GM19043 (cell line): ENCODE measurements around the gene ARMC9.

Experiments
- ATAC-seq: cut with Tn5 transposase; IDR thresholded peaks from one replicate; pipeline ENCODE4 v1.9.1; 2021; ENCODE audit warnings: low read depth; ENCODE audit not compliant: unreplicated experiment

Gene ARMC9

DNA sequence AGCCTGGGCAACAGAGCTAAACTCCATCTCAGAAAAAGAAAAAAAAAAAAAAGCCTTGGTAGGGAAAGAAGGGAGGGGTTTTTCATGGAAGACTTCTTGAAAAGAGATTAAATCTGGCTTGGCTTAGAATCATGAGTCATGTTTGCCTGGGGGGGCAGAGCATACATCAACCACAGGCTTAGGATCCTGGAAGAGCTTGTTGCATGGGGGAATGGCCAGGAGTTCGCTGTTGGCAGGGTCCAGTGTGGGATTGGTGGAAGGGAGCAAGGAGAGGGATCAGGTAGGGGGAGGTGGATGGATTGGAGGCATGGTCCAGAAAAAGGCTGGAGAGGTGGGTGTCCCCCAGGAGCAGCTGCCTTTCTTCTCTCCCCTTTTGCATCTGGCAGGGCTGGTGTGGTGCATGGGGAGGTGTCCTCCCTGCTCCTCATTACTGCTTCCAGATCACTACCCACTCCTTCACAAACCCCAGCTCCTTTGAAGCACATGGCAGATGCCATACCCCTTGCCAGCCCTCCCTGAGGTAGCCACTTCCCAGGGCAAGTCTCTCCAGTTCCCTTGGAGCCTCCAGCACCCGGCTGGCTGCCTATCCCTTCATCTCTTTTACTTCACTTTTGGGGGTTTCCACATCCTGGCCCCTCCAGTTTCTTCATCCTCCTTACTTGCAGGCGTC is 2.5 kb downstream of the ARMC9 start:
- no peak for ATAC-seq

DNA sequence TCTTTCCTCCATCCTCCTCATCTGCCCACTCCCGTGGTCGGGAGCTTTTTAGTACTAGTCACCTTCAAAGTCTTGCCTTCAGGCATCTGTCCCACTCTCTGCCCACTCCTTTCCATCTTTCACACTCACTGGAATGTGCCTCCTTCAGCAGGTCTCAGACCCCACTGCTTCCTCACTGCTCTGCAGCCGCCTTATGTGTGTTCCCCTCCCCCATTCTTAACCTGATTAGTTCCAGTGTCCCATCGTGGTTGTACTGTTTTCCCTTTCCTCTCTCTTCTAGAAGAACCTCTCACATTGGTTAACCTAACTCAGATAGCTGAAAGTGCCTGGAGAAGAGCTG is 3.0 kb downstream of the ARMC9 start:
- no peak for ATAC-seq

DNA sequence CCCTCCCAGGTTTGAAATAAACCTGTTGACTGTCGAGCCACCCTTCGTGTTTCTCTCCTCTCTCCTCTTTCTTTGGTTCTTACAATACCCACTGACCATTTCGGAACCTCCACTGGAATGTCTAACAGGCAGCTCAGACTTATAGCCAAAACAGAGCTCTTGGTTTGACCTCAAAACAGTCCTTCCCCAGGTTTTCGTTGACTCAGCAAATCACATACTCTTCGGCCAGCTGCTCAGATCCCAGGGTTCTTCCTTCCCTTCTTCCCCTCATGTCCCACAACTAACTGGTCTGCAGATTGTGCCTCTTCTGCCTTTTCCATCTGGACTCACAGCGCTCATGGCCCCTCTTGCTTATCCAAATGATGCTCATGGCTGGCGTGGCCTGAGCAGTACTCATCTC is 4.7 kb downstream of the ARMC9 start:
- ATAC-seq: no peak

DNA sequence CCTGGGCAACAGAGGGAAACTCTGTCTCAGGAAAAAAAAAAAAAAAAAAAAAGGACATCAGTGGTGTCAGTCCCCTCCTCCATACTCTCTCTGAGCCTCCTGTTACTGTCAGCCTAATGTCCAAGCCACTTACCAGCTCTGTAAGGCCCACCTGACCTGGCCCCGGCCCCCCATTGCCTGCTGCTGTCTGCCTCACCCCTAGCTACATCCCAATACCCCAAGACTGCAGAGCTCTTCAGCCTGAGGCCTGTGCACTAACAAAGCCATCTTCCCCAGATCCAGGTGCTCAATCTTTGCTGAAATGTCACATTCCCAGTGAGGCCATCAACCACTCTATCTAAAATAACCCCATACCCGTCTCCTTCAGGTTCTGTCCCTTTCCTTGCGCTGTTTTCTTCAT is 5.7 kb downstream of the ARMC9 start:
- ATAC-seq: no peak

GRCh38 chr2:231204581-231204980 is 6.2 kb downstream of the ARMC9 start:
- no peak for ATAC-seq

GRCh38 chr2:231207734-231208133 is 9.3 kb downstream of the ARMC9 start:
- no peak for ATAC-seq

DNA sequence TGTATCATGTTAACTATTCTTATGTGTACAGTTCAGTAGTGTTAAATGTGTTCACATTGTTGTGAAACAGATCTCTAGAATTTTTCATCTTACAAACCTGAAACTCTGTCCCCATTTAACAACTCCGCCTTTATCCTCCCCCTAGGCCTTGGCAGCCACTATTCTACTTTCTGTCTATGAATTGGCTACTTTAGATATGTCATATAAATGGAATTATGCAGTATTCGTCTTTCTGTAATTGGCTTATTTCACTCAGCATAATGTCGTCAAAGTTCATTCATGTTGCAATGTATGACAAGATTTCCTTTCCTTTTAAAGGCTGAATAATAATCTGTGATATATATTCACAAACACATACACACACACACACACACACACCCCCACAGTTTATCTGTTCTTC is 12.4 kb downstream of the ARMC9 start:
- ATAC-seq: no peak

DNA sequence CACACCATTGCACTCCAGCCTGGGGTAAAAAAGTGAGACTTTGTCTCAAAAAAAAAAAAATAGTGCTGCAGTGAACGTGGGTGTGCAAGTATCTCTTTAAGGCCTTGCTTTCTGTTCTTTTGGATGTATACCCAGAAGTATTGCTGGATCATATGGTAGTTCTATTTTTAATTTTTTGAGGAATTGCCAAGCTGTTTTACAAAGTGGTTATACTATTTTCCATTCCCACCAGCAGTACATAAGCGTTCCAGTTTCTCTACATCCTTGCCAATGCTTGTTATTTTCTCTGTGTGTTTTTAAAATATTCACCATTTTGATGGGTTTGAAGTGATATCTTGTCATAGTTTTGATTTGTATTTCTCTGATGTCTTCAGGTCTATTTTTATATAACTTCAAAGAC is 13.1 kb downstream of the ARMC9 start:
- no peak for ATAC-seq

DNA sequence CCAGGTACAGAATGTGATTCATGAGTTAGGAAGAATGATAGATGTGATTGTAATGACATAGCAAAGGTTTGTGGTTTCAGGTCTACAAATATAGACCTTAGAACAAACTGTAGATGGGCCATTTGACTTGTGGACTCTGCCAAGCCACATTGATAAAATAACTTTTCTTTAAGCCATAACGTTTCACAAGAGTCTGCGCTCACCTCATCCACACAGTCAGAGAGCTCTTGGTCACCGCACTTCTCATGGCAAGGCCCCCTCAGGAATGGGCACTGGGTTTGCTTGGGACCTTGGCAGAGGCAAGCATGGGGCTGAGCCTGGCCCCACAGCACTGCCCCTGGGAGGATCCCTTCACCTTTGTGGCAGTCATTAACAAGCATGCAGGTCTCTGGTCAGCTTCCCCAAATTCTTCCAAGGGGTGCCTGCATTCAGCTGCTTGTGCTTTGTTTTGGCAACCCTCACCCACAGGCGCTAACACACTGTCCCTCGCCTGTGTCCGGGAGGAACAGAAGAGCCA is 14.0 kb downstream of the ARMC9 start:
- ATAC-seq: no peak

DNA sequence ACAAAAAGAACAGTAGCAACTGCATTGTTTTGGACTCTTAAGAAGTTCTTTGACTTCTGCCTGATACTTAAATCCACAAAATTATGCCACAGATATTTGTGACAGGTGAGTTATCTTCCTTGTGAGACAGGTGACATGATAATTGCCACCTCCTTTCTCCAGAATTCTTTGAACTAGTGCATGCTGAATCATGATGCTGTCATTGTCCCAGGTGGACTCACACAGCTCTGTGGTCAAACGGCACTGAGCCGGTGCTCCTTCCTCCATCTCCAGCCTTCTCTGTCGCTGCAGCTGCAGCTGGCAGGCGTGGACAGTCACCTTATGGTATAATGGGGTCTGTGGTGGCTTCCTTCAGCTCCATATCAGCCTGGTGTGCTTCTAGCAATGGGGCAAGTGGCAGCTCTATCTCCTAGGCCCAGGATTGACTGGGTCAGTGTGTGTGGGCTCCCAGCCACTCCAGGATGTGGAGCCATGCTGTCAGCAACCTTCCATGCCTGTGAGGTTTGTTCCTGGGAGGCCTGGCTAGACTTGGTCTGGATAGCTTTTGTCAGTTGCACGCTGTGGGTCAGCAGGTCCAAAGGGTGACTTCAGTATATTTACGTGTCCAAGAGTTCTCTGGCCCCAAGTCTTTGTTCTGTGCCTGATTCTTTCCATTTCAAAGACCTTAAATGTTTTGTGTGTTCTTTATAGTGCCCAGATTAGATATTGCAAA is 15.7 kb downstream of the ARMC9 start:
- no peak for ATAC-seq

GRCh38 chr2:231218366-231218765 is 19.9 kb downstream of the ARMC9 start:
- no peak for ATAC-seq

DNA sequence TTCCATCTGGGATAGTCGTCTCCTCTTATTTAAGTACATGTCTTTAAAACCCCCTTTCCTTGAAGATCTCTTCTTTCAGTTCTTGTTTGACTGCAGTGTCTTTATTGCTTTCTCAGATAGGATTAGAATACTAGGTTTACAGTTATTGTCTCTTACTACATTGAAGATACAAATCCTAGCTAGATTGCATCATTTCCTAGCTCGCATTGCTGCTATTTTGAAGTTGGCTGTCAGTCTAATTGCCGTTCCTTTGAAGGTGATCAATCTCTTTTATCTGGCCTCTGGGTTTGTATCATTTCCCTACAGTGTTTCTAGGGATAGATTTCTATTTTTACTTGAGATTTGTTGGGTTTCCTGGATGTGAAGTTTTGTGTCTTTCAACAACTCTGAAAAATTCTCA is 20.9 kb downstream of the ARMC9 start:
- ATAC-seq: no peak

DNA sequence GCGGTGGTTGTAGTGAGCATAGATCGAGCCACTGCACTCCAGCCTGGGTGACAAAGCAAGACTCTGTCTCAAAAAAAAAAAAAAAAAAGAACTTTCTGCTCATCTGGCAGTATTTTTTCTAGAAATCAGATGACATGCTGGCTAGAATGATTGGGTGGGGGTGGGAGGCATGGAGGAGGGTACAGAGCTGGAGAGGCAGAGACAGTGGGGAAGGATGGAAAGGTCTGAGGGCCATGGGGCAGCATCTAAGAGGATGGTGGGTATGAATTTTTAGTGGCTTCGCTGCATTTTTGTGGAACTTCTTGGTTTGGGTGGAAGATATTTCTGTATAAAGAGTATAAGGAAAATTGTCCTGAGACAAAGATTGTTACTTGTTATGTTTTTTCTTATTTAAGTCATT is 23.3 kb downstream of the ARMC9 start:
- no peak for ATAC-seq

GRCh38 chr2:231222318-231223000 is 24.0 kb downstream of the ARMC9 start:
- ATAC-seq: peak; percentile 76

- ATAC-seq: no peak
Measured at GRCh38 chr2:231223001-231223375, 24.6 kb downstream of the ARMC9 start.

GRCh38 chr2:231223458-231223976 is 25.1 kb downstream of the ARMC9 start:
- no peak for ATAC-seq

DNA sequence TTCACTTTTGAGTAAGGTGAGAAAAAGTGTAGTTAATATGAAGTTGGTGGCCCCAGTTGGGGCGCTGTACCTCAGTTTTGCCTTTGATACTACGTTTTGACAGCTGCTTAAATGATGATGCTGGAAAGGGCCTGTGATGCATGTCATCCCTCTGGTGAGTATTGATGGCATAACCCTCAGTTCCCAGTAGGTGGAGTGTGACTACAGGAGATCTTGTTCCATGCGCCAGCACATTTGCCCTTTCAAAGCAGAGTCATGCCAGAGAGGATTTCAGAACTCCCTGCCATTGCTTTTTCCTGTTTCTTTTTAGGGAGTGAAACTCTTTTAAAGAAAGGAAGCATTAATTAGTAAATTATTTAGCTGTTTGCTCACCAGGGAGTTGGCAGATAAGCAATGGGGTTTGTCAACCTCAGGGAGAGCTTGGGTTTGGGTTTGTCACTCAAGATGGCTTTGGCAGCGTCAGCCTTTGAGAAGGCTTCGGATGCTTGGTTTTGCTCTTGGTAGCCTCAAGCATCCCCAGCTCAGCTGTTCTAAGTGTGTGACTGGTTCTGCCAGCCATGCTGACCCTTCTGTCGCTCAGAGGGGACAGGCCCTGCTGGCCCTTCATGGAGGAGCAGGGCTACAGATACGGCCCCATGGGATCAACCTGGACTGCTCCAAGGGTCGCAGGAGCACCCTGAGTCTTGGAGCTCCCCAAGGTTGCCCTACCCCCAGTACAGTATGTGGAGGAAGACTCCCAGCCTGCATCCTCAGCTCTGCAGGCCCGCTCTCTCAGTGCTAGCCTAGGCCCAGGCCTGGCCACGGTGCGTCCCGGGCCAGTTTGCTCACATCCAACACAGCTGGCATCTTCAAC is 29.1 kb downstream of the ARMC9 start:
- ATAC-seq: peak; percentile 6

DNA sequence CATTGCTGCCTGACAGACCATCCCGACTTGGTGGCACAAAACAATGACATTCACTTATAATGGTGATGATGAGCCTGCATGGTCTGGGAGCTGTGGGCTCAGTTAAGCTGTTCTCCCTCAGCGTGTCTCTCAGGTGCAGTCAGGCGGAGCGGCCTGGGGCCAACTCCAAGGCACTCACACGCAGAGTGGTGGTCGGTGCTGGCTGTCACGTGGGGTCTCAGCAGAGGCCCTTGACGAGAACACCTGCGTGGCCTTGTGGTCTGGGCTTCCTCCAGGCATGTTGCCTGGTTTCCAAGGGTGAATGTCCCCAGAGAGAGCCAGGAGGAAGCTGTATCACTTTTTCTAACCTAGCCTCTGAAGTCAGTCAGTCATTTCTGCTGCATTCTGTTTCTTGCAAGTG is 29.8 kb downstream of the ARMC9 start:
- ATAC-seq: peak; percentile 80

DNA sequence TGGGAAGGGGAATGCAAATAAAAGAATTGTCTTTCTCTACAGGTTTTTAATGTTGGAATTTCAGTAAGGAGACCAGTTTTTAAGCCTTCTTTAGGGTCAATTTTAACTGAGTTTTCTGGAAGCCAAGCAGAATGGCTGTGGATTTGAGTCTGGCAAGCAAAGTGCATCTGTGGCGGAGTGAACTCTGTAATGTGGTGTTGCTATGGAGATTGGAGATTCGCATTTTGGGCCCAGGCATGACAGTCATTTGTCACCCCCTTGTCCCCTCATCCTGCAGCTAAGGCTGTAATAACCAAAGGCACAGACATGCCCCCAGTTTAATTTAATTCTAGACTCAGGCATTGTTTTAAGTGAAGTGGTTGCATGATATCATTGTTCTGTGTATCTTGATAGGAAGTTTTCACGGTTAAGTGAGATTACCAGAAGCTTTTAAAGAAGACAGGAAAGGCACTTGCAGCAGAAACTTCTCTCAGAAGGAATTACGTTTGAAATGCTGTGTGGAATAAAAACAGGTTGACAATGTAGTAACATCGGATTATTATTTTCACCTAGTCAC is 30.6 kb downstream of the ARMC9 start:
- no peak for ATAC-seq

GRCh38 chr2:231235217-231235616 is 36.8 kb downstream of the ARMC9 start:
- ATAC-seq: no peak
